Pons (tissue), 1 donor: ENCODE measurements around the gene SART3.
A peak's percentile ranks its signal among the peaks of the same experiment; 100 is the strongest.
"Not testable (repeated sequence)": the region's sequence is repeated elsewhere in the genome, so short reads cannot be mapped to it uniquely, and the experiment has no call there.

Experiments
- DNase-seq: peaks from one replicate; pipeline ENCODE4 v3.0.0-alpha.2; 2016; ENCODE audit warnings: low spot score

Gene SART3

DNA sequence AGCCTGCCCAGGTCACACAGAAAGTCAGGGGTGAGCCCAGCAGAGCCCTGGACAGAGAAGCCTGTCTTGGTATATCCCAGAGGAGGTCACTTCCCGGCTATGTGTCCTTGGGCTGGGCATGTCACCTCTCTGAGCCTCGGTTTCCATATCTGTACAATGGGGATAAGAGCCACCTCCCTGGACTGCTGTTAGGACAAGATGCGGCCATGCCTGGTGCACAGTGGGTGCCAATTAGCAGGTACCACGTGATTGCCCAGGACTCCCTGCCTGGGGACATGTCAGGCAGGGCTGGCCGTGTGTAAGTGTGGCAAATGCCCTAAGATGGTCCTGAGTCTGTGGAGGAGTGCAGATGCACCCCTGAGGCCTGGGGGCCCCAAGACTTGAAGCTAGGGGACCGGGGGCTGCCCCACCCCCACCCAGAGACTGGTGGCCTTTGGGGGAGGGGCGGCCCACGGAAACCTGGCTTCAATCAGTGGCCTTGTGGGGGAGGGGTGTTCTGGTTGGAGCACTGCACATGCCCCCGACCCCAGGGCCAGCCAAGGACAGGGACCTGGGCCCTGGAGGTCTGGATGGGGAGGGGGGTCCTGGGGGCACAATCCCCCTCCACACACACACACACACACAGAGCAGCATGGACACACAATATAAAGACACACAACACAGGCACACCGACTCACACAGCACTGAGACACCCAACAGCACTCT lies 36.0 kb upstream of the SART3 start:
- DNase-seq, result no peak

DNA sequence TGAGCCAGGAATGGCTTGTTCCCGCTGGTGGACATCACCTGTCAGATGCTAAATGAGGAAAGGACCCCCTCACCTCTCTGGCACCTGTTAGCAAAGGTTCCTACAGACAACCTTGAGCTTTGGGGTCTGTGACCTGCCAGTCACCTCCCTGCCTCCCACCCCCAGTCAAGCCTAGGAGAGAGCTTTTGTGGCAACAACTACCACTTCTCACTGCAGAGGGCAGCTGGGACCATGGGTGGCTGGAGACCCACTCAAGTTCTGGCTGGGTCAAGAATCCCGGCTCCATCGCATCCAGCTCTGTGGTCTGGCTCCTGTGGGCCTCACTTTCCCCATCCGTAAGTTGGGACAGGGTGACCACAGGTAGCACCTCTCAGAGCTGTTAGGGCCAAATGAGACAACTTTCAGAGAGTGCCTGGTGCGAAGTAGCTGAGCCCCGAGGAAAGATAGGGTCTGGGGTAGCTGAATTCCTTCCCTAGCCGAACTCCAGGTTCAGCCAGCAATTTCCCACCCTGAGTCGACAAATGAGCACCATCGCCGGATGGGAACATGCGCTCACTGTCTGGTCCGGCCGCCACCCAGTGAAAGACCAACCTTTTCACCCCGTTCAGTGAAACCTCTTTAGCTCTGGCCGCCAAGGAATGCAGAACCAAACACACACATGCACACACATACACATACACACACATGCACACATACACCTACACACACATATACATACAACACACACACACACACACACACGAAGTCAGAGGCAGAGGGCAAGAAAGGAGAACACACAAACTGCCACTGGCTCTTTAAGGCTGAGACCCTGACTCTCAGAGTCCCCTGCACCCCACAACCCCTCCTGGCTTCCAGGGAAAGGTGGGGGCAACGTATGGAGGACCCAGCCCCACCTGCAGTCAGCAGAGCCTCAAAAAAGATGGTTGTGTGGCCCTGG lies 35.0 kb upstream of the SART3 start:
- no peak for DNase-seq

DNA sequence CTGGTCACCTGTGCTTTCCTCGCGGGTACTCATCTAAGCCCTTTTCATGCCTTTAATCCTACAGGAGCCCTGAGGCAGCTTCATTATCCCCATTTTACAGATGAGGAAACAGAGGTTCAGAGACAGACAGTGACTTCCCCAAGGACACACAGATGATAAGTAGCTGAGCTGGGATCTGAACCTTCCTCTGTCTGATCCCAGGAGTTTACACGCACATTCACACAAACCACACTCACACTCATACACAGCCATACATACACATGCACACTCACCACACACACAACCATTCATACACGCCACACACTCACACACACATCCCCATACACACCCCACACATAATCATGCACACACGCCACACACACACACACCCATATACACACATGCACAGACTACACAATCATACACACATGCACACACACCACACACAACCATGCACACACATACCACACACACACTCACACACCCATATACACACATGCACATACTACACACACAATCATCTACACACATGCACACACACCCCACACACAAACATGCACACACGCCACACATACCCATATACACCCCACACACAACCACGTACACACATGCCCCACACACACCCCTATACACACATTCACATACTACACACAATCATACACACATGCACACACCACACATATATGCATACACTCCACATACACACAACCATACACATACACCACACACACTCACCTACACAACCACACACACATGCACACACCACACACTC lies 34.2 kb upstream of the SART3 start:
- no peak for DNase-seq

DNA sequence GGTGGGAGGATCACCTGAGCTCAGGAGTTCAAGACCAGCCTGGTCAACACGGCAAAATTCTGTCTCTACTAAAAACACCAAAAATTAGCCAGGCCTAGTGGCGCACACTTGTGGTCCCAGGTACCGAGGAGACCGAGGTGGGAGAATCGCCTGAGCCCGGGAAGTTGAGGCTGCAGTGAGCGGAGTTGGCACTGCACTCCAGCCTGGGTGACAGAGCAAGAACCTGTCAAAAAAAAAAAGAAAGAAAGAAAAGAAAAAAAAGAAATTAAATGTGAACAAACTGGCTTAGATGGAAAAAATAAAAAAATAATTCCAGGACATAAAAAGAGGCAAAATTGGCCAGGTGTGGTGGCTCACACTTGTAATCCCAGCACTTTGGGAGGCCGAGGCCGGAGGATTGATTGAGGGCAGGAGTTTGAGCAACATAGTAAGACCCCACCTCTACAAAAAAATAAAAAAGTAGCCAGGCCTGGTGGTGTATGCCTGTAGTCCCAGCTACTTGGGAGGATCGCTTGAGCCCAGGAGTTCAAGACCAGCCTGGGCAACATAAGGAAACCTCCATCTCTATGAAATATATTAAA lies 33.4 kb upstream of the SART3 start:
- DNase-seq, result no peak

DNA sequence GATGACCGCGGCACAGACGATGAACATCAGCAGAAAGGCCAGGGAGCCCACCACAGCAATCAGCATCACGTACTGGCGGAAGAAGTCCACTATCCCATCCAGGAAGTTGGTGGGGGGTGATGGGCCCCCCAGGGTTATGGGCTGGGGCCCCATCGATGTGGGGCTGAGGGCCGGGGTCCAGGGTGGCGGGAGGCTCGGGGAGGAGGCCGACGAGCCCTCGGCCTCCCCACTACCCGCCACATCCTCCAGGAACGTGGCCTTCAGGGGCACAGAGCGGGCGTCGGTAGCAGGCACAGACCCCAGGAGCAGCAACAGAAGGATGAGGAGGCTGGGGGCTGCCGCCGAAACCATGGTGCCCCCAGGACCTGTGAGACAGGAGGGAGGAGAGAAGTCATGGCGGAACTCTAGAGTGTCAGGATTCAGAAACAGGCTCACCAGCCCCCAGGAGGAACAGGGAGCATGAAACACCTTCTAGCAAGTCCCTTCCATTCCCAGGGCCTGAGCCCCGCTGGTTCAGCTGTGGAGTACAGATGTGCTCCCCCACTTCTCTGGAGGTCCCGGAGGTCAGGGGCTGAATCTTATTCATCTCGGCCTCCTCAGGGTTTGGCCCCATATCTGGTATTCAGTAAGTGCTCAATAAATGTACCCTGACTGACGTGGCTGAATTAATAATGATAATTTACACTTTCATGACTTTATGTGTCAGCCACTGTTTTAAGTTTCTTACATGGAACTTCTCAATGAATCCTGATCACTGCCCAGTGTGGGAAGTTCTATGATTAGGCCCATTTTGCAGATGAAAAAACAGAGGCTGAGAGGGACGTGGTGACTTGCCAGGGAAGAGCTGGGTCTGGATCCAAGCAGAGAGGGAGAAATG lies 31.3 kb upstream of the SART3 start:
- no peak for DNase-seq

DNA sequence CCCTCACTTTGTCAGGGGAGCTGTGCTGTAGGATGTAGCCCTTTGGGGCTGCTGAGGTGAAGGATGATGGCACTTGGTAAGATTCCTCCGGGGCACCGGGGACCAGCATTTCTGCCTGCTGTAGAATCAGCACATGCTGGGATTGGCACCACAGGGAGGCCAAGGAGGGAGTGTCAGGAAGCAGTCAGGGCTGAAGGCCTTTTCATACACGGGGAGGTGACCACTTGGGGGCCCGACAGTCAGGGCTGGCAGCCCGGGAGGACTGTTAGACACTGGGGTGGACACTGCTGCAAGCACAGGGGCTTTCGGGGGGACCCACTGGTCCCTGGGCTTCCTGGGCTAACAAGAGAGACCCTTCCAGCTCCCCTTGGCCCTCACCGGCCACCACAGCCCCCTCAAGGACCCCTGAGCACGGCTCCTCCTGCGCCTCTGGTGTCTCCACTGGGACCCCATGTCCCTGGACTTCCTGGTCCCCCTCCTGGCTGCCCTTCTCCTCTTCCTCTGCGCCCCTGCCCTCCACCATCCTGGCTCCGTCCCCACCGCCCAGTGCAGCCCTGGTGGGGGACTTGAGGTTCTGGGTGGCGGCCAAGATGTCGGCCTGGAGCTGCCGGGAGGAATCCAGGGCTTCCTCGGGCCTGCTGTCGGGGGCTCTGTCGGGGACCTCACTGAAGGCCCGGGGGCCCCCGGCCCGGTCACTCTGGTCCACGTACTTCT lies 30.5 kb upstream of the SART3 start:
- DNase-seq, result no peak

DNA sequence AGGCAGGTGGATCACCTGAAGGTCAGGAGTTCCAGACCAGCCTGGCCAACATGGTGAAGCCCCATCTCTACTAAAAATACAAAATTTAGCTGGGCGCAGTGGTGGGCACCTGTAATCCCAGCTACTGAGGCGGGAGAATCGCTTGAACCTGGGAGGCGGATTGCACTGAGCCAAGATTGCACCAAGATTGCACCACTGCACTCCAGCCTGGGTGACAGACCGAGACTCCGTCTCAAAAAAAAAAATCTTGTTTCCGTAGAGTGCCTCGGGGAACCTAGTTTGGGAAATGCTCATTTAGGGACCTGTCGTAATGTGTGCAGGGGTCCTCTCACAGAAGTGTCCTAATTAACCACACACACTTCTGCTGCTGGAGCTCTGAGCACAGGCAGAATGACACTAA lies 29.5 kb upstream of the SART3 start:
- not testable (repeated sequence) for DNase-seq

DNA sequence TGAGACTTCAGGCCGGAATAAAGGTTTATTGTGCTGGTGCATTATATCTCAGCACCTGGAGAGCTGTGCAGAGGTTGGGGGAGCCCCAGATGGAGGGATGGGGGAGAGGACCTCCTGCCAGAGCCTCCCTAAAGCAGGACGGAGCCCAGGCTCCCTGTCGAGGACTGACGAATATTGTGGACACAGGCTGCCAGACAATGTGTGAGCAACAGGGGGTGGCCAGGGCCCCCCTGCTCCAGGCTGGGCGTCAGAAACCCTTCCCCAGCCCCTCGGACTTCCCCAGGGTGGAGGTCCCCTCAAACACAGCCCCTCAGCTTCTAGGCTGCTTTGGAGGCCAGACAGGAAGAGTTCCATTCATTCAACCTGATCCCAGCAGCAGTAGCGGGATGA lies 28.9 kb upstream of the SART3 start:
- no peak for DNase-seq

DNA sequence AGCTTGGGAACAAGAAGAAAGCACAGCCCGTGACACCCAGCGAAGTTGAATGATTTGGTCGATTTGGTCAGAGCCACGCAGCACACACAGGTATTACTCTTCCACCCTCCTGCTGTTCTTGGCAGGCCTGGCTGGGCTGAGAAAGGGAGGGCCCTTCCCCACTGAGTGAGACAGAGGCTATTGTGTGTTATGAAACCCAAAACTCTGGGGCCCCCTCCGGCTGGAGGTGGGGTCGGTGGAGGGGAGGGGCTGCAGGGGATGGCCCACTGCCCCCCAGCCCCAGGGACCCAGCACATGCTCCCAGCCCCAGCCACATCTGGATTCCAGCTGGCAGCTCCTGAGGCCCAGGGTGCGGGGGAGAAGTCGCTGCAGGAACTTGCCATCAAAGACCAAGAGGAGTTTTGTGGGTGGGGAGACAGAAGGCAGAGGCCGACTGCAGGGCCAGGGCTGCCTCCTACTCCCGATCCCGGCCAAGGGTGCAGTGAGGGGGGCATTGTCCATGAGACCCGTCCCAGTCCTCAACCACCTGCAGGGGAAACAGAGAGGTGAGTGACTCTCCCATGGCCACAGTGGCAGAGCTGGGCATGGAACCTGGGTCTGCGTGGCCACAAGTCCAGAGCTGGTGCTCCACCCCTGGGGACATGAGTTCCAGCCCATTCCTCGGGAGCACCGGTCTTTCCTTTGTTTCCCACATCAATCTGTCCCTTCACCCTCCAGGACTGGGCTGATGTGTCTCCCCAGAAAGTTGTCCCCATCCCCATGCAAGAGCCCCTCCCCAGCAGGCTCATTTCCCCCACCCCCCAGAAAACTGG lies 28.3 kb upstream of the SART3 start:
- no peak for DNase-seq

DNA sequence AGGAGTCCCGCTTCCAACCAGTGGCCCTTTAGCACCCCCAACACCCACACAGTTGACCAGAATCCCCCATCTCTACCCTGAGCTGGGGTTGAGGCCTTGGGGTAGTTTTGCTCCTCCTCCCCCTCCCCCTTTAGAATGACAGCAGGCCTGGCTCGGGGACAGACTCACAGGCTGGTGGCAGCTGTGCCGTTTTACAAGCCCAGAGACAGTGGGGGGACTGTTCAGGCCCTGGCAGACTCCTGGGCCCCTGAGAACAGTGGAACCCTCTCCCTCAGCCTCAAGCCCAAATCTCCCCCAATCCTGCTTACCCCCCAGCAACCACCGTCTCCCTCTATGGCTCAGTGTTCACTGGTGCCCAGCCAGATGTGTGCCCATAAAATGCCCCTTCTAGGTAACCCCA lies 26.9 kb upstream of the SART3 start:
- DNase-seq, result peak; percentile 76

DNA sequence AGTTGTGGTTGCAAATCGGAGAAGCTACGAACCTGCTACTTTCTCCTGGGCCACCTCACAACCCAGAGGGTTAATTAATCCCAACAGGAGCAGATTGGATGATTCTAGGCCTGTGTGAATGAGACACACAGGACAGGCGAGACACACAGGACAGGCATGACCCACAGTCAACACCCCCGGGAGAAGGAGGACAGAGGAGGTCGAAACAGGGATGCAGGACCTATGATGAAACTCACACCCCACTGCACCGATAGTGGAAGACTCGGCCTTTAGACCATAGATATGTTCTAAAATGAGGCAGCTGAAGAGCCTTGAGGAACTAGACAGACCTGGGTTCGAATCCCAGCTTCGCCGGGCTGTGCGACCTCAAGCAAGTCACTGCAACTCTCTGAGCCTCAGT lies 25.3 kb upstream of the SART3 start:
- DNase-seq, result no peak

DNA sequence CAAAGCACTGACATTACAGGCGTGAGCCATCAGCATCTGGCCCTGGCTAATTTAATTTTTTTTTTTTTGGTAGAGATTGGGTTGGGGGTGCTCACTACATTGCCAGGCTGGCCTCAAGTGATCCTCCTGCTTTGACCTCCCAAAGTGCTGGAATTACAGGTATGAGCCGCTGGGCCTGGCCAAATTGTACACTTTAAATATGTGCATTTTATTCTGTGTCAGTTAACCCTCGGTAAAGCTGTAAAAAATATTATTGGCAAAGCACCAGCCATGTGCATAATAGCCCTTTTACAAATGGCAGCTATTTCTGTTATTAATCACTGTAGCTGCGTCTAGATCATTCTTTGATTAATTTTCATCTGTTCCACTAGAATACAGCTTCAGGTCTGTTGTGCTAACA lies 24.9 kb upstream of the SART3 start:
- DNase-seq, result no peak

DNA sequence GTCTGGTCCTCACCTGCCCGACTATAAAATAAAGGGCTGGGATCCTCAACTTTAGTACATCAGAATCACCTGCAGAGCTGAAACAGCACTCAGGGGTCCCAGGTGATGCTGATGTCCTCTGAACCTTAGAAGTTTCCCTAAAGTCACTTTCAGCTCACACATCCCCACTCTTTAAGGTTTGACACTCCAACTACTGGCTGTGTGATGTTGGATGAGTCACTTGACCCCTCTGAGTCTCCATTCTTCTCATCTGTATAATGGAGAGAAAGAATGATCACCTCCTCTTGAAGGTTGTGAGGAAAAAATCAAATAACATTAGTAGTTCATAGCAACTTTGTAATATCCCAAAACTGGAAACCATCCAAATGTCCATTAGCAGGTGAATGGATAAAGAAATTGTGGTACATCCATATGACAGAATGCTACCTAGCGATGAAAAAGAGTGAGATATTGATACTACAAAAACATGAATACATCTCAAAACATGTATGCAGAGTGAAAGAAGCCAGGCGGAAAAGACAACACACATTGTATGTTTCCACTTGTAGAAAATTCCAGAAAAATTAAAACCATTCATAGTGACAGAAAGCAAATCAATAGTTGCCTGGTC lies 23.6 kb upstream of the SART3 start:
- DNase-seq, result no peak

DNA sequence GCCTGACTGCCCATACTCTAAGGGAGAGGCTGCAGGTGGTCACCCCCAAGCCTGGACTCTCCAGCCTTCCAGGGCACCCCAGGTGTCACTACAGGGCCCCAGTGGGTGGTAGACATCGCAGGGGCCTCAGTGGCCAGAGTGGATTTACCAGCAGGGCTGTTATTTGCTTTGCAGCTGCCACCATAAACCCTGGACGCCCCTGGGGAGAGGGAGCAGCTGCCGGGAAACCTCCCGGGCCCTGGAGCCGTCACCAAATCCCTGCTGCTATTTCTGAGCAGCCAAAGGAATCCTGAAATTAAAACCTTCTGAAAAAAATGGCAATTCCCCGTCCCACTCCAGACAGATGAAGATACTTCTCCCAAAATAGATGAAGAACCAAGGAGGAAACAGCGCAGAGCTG lies 23.0 kb upstream of the SART3 start:
- DNase-seq, result no peak

DNA sequence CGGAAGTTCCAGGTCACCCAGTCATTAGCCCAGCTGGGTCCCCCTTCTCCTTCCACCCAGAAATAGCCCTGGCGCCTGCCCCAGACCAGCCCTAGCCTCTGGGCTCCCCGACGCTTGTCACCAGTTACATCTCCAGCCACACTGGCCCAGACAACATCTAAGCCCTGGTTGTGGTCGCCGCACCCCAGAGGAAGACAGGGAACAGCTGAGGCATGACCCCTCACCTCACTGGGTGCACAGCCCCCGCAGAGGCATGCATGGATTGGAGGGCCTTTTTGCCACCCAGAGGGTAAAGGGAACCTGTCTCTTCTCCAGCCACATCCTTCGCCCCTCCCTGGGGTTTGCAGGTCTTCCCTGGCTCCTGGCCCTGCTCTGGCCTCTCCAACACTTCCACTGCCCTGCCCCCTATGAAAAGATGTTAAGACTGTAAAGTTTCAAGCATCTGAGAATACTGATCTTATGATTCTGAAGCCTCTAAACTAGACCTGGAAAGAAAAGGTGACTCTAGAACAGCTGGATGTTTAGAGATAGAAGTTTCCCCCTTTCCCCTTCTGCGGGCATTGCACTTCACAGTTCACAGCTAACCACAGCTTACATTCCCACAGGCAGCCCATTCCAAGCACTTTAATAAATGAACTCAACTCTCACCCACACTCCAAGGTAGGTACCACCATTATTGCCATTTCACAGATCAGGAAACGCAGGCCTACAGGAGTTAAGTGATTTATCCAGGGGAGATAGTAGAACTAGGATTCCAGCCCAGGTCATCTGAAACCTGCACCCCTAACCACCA lies 22.2 kb upstream of the SART3 start:
- no peak for DNase-seq

DNA sequence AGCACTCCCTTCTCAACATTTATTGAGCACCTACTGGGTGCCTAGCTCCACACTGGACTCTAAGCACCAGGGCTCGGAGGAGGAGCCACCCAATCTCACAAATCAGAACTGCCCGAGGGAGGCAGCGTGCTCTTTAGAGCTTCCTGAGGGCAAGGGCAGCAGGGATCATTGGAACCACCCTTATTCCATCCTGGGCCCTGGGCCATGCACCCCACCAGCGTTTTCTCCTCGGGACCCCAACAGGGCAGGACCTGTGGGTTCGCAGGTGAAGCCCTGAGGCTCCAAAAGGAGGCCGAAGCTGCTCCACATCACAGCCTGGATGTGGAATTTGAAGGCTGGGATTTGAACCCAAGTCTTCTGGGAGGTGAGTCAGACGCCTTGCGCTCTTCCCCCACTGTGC lies 21.5 kb upstream of the SART3 start:
- DNase-seq, result no peak

DNA sequence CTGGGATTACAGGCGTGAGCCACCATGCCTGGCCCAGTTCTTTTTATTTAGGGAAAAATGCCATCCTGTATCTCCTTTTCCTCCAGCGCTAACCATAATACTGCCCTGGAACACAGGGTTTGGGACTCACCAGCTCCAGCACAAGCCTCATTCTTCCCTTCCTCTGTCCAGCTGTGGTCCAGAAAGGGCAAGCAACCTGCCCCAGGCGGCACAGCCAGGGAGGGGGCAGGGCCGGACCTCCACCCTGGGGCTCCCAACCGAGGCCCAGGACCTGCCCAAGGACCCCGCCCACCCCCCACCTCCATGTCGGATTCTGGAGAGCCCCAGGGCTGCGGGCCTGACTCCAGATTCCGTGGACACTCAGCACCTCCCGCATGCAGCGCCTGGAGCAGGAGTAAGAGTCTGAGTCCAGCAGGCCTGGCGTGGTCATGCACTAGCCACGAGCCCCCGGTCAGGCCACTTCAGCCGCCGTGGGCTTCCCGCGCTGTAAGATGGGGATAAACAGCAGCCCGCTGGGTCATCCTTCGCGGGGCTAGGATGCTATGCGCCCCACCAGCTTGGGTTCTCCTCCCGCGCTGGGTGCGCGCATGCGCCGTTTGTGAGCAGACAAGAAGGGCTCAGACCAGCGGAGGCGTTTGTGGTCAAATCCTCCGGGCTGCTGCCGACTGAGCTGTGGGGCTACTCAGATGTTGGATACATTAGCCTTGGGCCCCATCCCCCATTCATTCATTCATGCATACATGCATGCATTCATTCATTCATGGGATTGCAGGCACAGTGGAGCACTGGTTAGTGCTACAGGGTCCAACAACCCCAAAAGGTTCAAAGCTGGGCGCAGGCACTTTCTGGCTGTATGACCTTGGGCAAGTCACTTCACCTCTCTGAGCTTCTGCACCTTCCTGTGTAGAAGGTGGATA lies 20.6 kb upstream of the SART3 start:
- no peak for DNase-seq
